Measurements from ENCODE around the gene KLHL24.

DNA sequence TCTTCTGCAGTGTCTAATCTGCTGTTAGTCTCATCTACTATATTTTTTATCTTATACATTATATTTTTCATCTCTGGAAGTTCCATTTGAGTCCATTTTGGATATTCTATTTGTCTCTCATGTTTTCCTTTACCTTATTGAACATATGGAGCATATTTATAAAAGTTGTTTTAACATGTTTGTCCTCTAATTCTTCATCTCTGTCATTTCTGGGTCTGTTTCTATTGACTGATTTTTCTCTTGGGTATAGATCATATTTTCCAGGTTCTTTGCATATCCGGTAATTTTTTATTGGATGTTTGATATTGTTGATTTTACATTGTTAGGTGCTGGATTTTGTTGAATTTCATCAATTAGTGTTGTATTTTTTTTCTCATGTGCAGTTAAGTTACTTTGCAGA lies 37.5 kb upstream of the KLHL24 start:
- TF ChIP-seq POLR2A (IDR thresholded peaks at IDR 0.05; ENCODE audit: low read depth, low read length) (no peak), POLR2AphosphoS5 (IDR thresholded peaks at IDR 0.05; ENCODE audit: low read depth, low read length) (no peak), TAF1 (IDR thresholded peaks at IDR 0.05; ENCODE audit: low read depth, low read length) (no peak), SPI1 (IDR thresholded peaks at IDR 0.05; ENCODE audit: low read depth, low read length) (no peak)
